Kidney glomerular epithelial cell (primary cell): ENCODE measurements around the gene RNF213.
"Not testable (repeated sequence)": the region's sequence is repeated elsewhere in the genome, so short reads cannot be mapped to it uniquely, and the experiment has no call there.

Experiments
- DNase-seq: peaks from one replicate; lab custom pipeline; 2025; lab: John Stamatoyannopoulos, UW

RNF213 gene

GRCh38 chr17:80252871-80253270, 7.8 kb upstream of the RNF213 start:
- DNase-seq: peak; percentile 59

DNA sequence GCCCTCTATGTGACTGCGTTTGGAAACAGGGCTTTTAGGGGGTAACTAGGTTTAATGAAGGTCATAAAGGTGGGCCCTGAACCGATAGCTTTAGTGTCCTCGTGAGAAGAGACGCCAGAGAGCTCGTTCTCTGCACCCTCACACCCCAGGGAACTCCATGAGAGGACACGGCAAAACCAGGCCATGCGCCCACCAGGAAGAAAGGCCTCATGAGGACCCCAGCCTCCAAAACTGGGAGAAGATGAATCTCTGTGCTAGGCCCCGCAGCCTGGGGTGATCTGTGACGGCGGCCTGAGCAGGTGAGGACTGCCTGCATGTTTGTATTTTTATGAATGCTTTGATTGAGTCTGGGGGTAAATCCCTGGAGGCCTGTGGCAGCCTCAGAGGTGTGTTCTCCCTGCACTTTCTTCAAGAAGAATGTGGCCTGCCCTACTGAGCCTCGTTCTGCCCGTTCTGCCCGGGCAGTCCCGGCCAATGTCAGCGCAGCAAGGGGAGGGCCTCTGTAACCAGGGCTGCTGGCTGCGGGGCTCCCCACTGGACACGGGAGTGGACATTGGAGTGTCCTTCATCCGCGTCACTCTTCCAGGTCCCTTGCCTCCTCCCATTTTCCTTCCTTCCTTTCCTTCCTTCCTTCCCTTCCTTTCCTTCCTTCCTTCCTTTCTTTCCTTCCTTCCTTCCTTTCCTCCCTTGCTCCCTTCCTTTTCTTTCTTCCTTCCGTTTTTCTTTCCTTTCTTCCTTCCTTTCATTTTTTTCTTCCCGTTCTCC, 6.8 kb upstream of the RNF213 start:
- peak; percentile 35 for DNase-seq

DNA sequence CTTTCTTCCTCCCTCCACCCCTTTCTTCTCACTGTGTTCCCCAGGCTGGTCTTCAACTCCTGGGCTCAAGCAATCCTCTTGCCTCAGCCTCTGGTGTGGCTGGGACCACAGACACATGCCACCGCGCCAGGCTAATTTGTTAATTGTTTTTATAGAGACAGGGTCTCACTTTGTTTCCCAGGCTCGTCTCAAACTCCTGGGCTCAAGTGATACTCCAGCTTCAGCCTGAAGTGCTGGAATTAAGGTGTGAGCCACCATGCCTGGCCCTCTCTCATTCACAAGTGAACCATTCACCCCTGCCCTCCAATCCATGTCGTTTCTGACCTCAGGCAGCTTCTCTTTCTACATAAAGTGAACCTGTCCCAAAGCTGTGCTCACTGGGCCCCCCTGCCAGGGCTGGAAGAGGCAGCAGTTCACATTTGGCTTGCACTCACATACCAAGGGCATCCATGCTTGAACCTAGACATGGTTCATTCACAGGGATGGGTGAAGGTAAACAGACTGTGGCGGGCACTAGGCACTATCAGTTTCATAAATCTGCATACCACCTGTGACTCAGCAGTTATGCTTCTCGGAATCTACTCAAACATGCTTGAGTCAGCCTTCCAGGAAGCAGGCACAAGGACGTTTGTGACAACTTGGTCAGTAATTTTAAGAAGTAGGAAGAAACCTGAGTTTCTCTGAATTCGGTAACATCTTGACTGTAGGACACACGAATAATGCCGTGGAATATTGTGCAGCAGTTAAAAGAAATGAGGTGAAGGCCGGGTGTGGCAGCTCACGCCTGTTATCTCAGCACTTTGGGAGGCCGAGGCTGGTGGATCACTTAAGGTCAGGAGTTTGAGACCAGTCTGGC, 6.0 kb upstream of the RNF213 start:
- peak; percentile 98 for DNase-seq

DNA sequence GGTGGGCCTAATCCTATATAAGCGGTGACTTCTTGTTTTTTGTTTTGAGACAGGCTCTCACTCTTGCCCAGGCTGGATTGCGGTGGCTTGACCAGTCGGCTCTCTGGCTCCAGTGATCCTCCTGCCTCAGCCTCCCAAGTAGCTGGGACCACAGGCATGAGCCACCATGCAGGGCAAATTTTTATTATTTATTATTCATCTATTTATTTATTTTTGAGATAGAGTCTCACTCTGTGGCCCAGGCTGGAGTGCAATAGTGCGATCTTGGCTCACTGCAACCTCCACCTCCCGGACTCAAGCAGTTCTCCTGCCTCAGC, 4.7 kb upstream of the RNF213 start:
- no peak for DNase-seq

DNA sequence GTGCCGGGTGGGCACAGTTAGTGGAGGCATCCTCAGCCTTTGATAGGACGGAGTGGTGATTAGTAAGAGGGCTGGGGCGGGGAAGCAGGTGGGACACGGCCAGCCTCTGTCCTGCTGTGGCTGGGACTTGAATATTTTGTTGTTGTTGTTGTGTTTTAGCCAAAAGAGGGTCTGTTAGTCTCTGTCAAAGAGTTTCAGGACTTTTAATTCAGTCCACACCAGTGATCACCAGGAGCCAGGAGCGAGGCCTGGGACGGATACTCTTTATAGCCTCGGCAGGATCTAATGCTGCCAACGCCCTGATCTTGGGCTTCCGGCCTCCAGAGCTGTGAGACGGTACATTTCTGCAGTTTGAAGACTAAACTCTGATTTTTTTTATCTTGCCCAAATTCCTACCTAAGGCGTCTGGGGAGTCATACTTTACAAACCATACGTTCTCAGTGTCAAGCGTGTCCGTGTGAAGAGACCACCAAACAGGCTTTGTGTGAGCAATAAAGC, 2.9 kb upstream of the RNF213 start:
- DNase-seq: no peak

- not testable (repeated sequence) for DNase-seq
These were observed 2.4 kb upstream of the RNF213 start for GRCh38 chr17:80258296-80258695.

GRCh38 chr17:80259457-80260068, 1.1 kb upstream of the RNF213 start:
- no peak for DNase-seq

DNA sequence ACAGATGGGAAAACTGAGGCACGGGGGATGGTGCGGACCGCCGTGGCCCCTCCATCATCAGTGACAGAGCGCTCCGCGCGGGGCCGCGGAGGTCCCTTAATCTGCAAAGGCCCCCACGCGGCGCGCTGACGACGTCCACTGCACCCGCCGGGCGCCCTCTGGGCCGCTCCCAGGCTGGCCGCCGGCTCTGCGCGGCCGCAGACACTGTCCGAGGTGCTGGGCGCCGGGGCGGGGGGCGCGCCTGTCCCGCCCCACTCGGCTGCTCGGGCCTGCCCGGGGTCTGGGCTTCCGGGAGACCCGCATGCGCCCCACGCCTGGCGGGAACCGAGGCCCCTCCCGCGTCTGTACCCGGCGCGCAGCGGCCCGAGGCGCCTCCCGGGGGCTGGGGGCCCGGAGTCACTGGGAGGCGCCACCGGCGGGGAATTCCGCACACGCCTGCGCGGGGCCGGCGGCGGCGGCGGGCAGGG, 550 bp upstream of the RNF213 start:
- peak; percentile 50 for DNase-seq

DNA sequence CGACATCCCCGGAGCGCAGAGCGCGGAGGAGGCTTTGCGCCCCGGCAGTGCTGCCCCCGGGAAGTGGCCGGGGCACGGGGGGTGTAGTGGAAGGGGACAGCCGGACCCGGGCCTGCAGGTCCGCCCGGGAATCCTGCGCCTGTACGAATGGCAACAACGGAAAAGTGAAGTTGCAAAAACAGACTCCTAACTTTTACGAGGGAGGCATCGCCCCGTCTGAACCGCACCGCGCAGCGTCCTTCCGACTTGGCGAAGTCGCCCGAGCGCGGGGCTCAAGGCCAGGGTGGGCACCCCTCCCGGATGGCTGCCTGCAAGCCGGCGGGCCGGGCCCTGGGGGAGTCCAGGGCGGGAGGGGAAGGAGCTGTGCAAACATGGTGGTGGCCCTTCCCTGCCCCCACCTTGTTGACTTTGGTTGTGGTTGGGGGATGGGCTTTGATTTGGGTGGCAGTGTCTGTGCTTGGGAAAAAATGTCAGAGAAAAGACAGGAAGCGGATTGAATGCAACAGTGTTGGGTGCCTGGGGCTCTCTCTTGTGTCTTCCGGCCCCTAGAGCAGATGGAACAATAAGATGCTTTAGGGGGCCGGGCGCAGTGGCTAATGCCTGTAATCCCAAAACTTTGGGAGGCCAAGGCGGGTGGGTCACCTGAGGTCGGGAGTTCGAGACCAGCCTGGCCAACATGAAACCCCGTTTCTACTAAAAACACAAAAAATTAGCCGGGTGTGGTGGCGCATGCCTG, 675 bp downstream of the RNF213 start:
- DNase-seq: no peak

DNA sequence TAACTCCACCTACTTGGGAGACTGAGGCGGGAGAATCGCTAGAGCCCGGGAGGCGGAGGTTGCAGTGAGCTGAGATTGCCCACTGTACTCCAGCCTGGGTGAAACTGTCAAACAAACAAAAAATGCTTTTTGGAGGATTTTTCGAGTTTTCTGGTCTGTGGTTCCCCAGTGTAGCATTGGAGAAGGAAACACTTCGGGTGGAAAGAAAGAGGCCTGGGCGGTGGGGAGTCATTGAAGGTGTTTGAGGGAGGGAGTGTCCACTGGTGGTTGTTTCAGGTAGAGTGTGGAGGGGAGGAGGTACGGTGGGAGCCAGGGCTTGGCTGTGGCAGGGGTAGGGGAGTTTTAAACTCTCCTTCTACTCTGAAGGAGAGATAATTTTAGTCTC, 1.2 kb downstream of the RNF213 start:
- DNase-seq: no peak

GRCh38 chr17:80262291-80262690, 1.6 kb downstream of the RNF213 start:
- DNase-seq: no peak

- no peak for DNase-seq
These were observed 2.2 kb downstream of the RNF213 start for GRCh38 chr17:80262775-80263244.

- DNase-seq: peak; percentile 73
These were observed 2.9 kb downstream of the RNF213 start for GRCh38 chr17:80263253-80264204.

DNA sequence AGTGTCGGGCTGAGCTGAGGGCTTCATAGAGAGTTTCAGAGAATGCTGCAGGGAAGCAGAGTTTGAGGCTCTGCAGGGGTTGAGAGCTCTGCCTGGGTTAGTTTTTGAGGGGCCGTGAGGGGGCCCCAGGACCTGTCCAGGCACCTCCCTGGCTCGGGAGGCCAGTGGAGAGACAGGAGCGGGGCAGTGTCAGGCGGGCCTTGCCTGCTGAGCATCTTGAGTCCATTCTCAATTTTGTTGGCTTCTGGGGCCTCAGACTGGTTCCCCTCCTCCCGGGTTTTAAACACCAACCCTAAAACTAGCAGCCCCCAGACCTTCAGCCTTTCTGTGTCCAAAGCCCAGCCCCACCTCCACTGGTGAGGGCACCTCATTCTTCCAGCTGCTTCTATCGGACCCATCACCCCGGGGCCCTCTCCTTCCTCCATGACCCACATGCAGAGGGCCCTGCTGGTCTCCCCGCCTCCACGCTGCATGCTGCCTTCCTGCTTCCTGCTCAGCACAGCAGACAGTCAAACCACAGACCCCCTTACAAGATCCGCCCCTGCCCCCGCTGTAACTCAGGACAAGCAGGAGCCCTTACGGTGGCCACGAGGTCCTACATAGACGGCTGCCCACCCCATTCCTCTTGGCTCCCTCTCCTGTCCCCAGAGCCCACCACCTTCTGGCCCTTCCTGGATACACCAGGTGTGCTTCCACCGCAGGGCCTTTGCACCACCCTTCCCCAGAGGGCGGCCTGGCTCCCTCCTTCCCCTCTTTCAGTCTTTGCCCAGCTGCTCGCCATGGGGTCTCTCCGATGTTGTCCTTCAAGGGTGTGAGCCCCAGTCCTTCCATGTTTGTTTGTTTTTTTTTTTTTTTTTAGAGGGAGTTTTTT, 3.8 kb downstream of the RNF213 start:
- DNase-seq: no peak

- no peak for DNase-seq
These were observed 4.8 kb downstream of the RNF213 start for GRCh38 chr17:80265205-80266068.

DNA sequence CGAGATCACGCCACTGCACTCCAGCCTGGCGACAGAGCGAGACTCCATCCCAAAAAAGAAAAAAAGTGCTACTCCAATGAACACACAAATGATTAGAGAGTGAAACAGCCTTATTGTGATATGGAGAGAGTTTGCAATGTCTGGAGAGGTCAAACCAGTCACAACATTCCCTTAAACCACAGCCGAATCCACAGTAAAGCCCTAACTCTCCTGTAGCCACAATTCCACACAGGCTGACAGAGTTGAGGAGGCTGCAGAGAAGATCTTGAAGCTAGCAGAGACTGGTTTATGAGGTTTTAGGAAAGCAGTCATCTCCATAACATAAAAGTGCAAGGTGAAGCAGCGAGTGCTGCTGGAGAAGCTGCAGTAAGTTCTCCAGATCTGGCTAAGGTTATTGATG, 6.7 kb downstream of the RNF213 start:
- no peak for DNase-seq

GRCh38 chr17:80268427-80268826, 7.8 kb downstream of the RNF213 start:
- DNase-seq: no peak

DNA sequence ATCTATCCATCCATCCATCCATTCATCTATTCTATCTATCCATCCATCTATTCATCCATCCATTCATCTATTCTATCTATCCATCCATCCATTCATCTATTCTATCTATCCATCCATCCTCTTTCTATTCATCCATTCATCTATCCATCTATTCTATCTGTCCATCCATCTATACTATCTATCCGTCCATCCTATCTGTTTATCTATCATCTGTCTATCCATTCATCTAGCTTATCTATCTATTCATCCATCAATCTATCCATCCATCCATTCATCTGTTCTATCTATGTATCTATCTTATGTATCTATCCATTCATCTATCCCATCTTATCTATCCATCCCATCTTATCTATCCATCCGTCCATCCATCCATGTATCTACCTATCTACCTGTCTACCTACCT, 8.8 kb downstream of the RNF213 start:
- no peak for DNase-seq

DNA sequence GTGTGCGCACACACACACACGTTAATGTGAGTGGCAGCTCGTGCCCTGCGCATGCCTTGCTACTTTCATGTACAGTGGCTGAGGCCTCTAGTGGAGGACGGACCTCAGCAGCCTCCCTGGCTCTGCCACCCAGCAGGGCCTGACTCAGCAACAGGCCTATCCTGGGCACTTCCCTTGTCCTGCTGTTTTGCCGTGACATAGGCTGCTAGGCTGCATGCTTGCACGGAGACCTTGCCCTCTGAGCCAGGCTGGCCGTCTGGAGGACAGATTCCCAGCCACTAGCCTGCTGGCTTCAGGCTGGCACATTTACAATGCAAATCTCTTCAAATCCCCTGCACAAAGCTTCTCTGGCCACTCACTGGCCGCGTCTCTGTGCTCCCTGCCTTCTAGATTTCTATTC, 9.5 kb downstream of the RNF213 start:
- DNase-seq: no peak
